GM23248 (cell line): Measurements from ENCODE around the gene CACNA1B.

Experiments used
- EZH2 ChIP-seq: fragments of 200-600 bp; sonication (generic); IDR thresholded peaks from 2 replicates; pipeline ENCODE4 v1.6.1; 2018; ENCODE audit warnings: antibody characterized with exemption, mild to moderate bottlenecking; ENCODE audit not compliant: insufficient read depth, poor library complexity, severe bottlenecking
- EZH2phosphoT487 ChIP-seq: fragments of 200-600 bp; sonication (generic); IDR thresholded peaks from 2 replicates; pipeline ENCODE4 v1.6.1; 2018; ENCODE audit warnings: antibody characterized with exemption, moderate library complexity, mild to moderate bottlenecking, low read depth; ENCODE audit not compliant: insufficient read depth

GRCh38 chr9:138011951-138012500 lies 134.4 kb downstream of the CACNA1B start:
- TF ChIP-seq EZH2 (no peak), EZH2phosphoT487 (no peak)
